SK-N-MC (cell line): ENCODE data around the gene NAP1L4.
A peak's percentile ranks its signal among the peaks of the same experiment; 100 is the strongest.

Source experiments
- DNase-seq: peaks from one replicate; pipeline ENCODE4 v3.0.0-alpha.2; 2011; ENCODE audit warnings: low read depth, low spot score
- H3K27ac ChIP-seq: fragments of 200-600 bp; sonication (generic); 2 replicates; pipeline ENCODE4 v1.5.1; 2016; ENCODE audit warnings: mixed run types
- H3K36me3 ChIP-seq: fragments of 200-600 bp; sonication (generic); 2 replicates; pipeline ENCODE4 v1.6.1; 2017; ENCODE audit warnings: antibody characterized with exemption, low read length, mixed read lengths; ENCODE audit not compliant: insufficient read depth
- H3K4me3 ChIP-seq: fragments of 200-600 bp; sonication (generic); 2 replicates; pipeline ENCODE4 v1.5.1; 2016
- H3K9ac ChIP-seq: fragments of 200-600 bp; sonication (generic); 2 replicates; pipeline ENCODE4 v1.8.0; 2017; ENCODE audit warnings: mixed run types, mixed read lengths; ENCODE audit not compliant: insufficient read length
- H3K9me3 ChIP-seq: fragments of 200-600 bp; sonication (generic); 2 replicates; pipeline ENCODE4 v1.6.1; 2017; ENCODE audit warnings: low read depth, mild to moderate bottlenecking, antibody characterized with exemption, low read length, moderate library complexity, mixed read lengths
- EZH2 ChIP-seq: fragments of 200-600 bp; sonication (generic); IDR thresholded peaks from one replicate; pipeline ENCODE4 v1.6.1; 2017; ENCODE audit warnings: antibody characterized with exemption
- FOXP2 ChIP-seq: optimal IDR thresholded peaks from 2 replicates; pipeline ENCODE3; 2011; ENCODE audit warnings: mild to moderate bottlenecking, moderate library complexity; ENCODE audit not compliant: insufficient read depth; ENCODE audit errors: extremely low read length, control extremely low read depth
- POLR2AphosphoS5 ChIP-seq: IDR thresholded peaks from 2 replicates; pipeline ENCODE4 v1.6.1; 2012; ENCODE audit warnings: mild to moderate bottlenecking, low read depth, low read length, borderline replicate concordance

NAP1L4 gene

DNA sequence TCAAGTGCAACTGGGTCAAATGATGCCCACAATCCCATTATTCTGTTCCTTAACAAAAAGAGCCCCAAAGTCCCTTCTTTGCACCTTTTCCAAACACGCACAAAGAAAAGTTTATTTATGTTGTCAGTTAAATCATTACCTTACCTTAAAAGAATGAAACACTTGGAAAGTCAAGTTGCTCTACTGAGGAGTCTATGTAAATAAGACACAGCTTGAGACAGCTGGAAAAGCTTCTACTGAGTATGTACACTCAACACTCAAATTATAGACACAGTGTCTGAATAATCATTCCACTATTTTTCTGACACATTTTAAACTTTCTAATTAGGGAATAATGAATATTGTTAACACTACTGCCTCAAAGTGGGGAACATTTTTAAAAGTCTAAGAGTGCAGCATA, 41.3 kb downstream of the NAP1L4 start:
- Histone ChIP-seq H3K4me3 (no peak overlapping the region), H3K9ac (no peak overlapping the region), H3K36me3 (peaks cover 98% of the 10 kb centered on the region), H3K27ac (0 out of 2 replicates have a peak overlapping the region, but pooled peaks have one; percentile 31), H3K9me3 (no peaks in the 10 kb centered on the region)
- no peak for TF ChIP-seq EZH2
- no peak for TF ChIP-seq FOXP2
- no peak for TF ChIP-seq POLR2AphosphoS5
- DNase-seq, result no peak

DNA sequence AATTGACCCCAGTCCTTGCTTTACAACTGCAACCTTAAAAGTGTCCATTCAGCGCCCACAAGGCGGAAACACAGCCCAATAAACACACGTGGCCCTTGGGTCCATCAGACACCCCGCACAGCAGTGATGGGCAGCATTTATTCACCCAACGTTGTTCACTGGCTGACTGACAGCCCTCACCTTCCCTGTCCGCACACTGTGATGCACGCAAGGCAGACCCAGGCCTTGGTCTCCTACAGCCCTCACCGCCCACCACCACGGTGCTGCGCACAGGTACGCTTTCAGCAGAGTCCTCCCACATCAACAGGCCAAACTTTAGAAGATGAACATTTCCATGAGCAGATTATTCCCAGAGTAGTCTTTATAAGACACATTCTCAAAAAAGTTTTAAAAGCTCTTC, 42.2 kb downstream of the NAP1L4 start:
- H3K4me3 ChIP-seq, result no peak overlapping the region
- no peak overlapping the region for H3K27ac ChIP-seq
- no peak for TF ChIP-seq FOXP2
- no peak for TF ChIP-seq EZH2
- no peak for TF ChIP-seq POLR2AphosphoS5
- DNase-seq, result no peak
- no peaks in the 10 kb centered on the region for H3K9me3 ChIP-seq
- H3K9ac ChIP-seq, result no peak overlapping the region
- peaks cover 97% of the 10 kb centered on the region for H3K36me3 ChIP-seq

DNA sequence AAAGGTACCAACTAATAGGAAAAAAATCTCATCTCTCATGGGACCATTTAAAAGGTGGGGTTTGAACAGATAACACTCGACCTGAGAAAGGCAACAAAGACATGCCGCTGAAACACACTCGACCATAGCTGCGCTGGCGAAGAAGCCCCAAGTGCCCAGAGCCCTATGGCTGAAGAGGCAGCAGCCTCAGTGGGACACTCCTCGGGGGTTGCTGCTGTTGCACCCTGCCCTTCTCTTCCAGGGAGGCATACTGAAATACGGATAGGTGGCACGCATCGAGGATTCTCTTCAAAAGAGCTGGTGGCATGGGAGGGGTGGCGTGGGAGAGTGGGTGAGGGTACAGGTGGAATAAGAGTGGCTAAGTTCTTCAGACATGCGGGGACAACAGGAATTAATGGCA, 44.4 kb downstream of the NAP1L4 start:
- H3K9me3 ChIP-seq, result no peaks in the 10 kb centered on the region
- TF ChIP-seq POLR2AphosphoS5 (no peak), FOXP2 (no peak), EZH2 (no peak)
- no peak overlapping the region for H3K4me3 ChIP-seq
- H3K27ac ChIP-seq, result no peak overlapping the region
- no peak overlapping the region for H3K9ac ChIP-seq
- DNase-seq, result no peak
- H3K36me3 ChIP-seq, result peaks cover 81% of the 10 kb centered on the region

DNA sequence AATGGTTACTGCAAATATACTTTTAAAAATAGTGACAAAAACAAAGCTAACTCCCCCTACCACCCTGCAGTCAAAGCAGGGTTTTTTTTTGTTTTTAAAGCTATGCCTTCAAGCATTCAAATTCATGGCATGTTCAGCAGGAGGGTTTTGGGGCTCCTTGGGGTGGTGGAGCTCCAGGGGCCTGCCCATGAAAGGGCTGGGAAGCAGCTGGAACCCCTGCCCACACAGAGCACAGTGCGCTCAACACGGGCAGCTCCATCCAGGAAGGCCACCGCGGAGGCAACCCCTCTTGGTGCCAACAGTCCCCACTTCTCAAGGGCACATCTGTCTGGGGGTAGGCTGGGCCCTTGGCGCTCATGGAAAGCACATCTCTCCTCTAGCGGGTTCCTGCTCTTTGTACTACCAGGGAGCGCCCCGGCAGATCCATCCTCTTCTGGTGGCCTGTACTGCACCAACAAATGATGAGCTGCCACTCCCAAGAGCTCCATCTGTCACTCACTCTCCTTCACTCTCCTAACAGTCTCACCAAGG, 46.3 kb downstream of the NAP1L4 start:
- Histone ChIP-seq H3K9me3 (no peaks in the 10 kb centered on the region), H3K4me3 (no peak overlapping the region), H3K27ac (0 out of 2 replicates have a peak overlapping the region, but pooled peaks have one; percentile 25), H3K36me3 (peaks cover 62% of the 10 kb centered on the region), H3K9ac (no peak overlapping the region)
- TF ChIP-seq EZH2 (no peak), POLR2AphosphoS5 (no peak), FOXP2 (no peak)
- no peak for DNase-seq

DNA sequence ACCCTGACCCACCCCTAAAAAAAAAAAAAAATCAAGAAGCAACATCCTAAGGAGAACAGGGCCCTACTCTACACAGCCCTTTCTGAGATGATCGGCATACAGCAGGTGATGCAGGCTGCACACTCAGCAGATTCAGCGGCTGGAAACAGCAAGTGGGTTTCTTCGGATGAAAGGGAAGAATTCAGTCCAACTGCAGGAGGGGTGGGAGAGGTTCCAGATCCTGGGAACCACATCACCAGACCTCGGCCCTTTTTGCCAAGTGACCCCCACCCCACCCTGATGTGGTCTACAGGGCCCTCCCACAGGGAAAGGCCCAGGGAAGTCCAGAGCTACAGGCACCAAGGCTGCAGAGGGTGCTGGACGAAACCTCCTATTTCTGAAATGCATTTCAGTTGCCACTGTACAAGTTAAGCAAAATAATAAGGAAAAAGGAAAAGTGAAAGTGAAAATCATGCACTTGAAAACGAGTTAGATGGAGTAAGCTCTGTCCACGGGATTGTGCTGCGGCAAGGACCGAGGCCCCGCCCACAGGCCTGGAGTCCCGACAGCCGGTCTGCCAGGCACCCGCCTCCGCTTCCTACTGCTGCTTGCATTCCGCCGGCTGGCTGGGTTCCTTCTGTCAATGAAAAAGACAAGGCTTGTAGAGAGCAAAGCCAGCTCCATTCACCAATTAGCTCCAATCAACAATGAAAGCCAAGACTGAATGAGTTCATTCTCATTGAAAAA, 46.9 kb downstream of the NAP1L4 start:
- Histone ChIP-seq H3K4me3 (no peak overlapping the region), H3K27ac (peak overlapping the region; percentile 25; the same call in 1 of the 2 replicates), H3K9ac (no peak overlapping the region), H3K9me3 (no peaks in the 10 kb centered on the region), H3K36me3 (peaks cover 55% of the 10 kb centered on the region)
- TF ChIP-seq EZH2 (no peak), POLR2AphosphoS5 (0 out of 2 replicates have a peak, but pooled peaks have one; percentile 16)
- DNase-seq, result no peak

DNA sequence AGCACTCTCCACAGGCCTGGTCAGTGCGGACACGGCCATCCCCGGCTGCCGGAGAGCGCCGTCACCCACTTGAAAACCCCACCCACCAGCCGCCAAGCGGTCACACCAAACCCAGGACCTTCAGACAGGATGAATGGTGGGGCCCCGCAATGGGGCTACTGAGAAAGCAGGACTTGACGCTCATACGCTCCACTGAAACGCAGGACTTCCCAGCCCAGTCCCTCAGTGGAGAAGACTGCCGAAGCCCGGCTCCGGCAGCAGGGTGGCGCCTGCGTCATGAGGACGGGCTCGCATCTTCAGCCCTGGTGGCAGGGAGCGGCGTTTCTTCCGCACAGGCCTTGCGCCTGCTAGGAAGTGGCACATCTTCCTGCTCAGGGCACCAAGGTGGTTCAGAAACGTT, 47.6 kb downstream of the NAP1L4 start:
- TF ChIP-seq EZH2 (no peak), FOXP2 (no peak), POLR2AphosphoS5 (no peak)
- H3K9me3 ChIP-seq, result no peaks in the 10 kb centered on the region
- DNase-seq, result no peak
- no peak overlapping the region for H3K27ac ChIP-seq
- no peak overlapping the region for H3K9ac ChIP-seq
- no peak overlapping the region for H3K4me3 ChIP-seq
- H3K36me3 ChIP-seq, result peaks cover 49% of the 10 kb centered on the region

DNA sequence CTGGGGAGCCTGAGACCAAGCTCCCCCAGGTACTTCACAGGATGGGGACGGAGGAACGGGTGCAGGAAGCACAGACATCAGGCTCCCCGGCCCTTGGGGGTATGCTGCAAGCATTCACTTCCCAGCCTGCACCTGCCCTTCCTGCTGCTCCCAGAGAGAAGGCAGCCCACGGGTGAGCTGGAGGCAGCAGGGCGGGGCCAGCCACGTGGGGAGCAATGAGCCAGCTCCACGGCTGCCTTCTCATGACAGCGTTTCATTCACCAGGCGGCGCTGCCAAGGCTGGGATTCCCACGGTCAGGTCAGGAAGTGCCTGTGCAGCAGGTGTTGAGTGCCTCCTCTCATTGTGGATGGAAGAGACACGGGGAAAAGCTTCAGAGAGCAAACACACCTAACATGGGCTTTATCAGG, 48.4 kb downstream of the NAP1L4 start:
- TF ChIP-seq POLR2AphosphoS5 (no peak), EZH2 (no peak), FOXP2 (no peak)
- no peak overlapping the region for H3K27ac ChIP-seq
- H3K4me3 ChIP-seq, result no peak overlapping the region
- H3K36me3 ChIP-seq, result peaks cover 41% of the 10 kb centered on the region
- DNase-seq, result no peak
- H3K9me3 ChIP-seq, result no peaks in the 10 kb centered on the region
- H3K9ac ChIP-seq, result no peak overlapping the region

DNA sequence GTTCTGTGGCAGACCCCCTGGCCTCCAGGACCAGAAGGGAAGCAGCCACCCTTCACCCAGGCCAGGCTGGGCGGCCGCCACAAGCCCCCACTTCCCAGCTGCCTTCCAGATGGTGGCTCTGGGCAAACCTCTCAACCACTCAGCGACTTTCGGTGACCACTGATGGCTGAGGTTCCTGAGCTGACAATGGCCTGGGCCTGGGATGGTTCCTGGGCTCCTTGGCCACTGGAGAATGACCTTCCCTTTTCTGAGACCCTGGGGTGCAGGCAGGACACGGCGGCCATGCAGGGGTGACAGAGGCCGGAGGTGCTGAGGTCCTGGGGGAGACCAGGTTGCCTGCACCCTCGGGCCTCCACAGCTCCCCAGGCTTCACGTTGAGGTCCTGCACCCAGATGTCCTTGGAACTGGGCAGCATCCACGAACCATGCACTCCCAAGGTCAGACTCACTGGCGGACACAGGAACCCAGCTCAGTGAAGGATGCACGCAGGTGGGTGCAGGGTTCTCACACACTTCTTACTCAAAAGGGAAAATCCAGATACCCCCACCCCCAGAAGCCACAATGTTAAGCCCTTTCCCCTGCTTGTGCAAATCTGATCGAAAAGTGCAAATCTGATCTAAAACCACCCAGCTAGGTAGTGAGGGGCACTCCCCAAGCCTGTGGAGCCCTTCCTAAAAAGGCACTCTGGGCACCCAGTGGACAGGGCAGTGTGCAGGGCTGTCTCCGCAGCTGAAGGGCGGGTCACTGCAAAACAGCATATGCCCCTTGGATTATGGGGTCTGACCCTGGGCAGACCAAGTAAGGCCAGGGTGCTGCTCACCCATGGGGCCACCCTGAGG, 49.0 kb downstream of the NAP1L4 start:
- TF ChIP-seq POLR2AphosphoS5 (no peak), FOXP2 (no peak), EZH2 (no peak)
- no peak for DNase-seq
- peaks cover 34% of the 10 kb centered on the region; the same call in 1 of the 2 replicates for H3K36me3 ChIP-seq

More for the DNA sequence above, 49.0 kb downstream of the NAP1L4 start:
- no peak overlapping the region for H3K27ac ChIP-seq
- H3K9ac ChIP-seq, result no peak overlapping the region
- H3K9me3 ChIP-seq, result no peaks in the 10 kb centered on the region
- no peak overlapping the region for H3K4me3 ChIP-seq
